Vagina (tissue), 2 donors: Measurements from ENCODE around the gene MRPS30.

Source experiments
- POLR2A ChIP-seq, 2 donors: fragments of 450-650 bp; IDR thresholded peaks; one replicate each; pipeline ENCODE4 v1.6.1; 2017; ENCODE audit warnings: antibody characterized with exemption in 2 of 2, mild to moderate bottlenecking in 2 of 2, moderate library complexity in 2 of 2
- TF ChIP-seq, protein P1 (sequence below), 3 experiments: fragments of 450-650 bp in 2 of 3; fragments of 200-600 bp in 1 of 3; sonication (generic) in 1 of 3; IDR thresholded peaks; one replicate each; pipeline ENCODE4 v1.5.1; 2017 to 2019; ENCODE audit warnings: antibody characterized with exemption in 3 of 3, mild to moderate bottlenecking in 2 of 3, moderate library complexity in 2 of 3

DNA sequence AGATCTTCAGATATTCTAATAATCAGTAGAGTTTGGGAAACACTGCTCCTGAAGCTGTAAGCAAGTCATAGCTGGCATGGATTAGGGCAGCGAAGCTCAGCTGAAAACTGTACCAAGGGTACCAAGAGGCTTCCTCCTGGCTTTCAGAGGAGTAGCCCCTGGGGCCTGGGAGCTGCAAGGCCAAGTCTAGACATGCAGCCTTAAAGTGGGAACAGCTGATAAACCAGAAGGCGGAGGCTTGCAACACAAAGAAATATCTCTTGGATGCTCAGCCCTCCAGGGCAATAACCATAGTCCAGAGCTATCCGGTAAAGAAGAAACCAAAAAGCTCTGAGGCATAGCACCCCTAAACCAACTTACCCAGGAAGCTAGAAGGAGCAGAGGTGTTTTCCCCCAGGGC is 51.5 kb downstream of the MRPS30 start:
- TF ChIP-seq, protein P1, sequence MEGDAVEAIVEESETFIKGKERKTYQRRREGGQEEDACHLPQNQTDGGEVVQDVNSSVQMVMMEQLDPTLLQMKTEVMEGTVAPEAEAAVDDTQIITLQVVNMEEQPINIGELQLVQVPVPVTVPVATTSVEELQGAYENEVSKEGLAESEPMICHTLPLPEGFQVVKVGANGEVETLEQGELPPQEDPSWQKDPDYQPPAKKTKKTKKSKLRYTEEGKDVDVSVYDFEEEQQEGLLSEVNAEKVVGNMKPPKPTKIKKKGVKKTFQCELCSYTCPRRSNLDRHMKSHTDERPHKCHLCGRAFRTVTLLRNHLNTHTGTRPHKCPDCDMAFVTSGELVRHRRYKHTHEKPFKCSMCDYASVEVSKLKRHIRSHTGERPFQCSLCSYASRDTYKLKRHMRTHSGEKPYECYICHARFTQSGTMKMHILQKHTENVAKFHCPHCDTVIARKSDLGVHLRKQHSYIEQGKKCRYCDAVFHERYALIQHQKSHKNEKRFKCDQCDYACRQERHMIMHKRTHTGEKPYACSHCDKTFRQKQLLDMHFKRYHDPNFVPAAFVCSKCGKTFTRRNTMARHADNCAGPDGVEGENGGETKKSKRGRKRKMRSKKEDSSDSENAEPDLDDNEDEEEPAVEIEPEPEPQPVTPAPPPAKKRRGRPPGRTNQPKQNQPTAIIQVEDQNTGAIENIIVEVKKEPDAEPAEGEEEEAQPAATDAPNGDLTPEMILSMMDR (IDR thresholded peaks at IDR 0.05) = no peak
- TF ChIP-seq POLR2A (IDR thresholded peaks at IDR 0.05) = no peak
